Measurements from ENCODE around the gene DIAPH2.
A peak's percentile ranks its signal among the peaks of the same experiment; 100 is the strongest.

The DIAPH2 gene

DNA sequence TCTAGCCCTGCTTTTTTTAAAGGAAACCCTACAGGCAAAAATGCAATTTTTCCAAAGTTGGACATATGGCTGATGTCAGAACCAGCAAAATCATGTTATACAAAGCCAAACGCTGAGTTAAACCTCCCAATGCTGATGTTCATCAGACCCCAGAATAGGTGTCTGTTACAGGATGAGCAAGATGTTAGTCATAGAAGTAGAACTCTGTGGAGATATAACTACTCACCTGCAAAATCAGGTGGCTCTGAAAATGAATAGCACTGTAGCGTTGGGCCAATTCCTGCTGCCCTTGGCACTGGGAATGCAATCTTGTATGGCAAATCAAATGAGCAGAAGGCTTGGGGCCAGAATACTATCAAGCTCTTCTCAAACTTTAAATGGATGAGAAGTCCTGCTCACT, 833.1 kb downstream of the DIAPH2 start:
- no peak for DNase-seq

DNA sequence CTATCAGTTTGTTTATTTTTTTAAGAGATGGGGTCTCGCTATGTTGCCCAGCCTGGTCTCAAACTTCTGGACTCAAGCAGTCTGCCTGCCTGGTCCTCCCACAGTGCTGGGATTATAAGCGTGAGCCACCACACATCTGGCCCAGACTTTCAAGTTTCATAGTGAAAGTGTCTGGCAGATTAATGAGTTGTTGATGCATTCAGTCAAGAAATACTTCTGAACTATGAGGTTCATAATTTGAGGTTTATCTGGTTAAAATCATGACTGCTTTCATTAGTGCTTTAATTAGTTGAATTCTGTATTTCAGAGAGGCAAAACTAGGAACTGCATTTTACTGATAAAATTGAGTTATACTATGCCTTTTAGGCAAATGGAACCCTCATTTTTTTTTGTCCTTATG, 837.7 kb downstream of the DIAPH2 start:
- DNase-seq: no peak

DNA sequence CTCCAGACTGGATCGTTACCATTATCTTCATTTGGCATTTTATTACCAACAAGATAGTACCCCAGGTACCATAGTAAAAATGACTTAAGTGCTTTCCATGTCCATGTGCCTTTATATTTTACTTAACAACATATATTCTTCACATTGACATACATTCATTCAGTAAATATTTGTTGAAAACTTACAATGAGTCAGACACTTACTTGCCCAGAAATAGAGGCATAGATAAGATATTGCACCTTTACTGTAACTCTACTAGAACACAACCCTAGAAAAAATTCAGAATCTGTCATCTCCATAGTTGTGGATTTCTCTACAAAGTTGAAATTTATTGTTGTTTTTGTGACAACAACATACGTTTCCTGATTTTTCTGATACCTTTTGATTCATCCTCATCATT, 839.7 kb downstream of the DIAPH2 start:
- no peak for DNase-seq

DNA sequence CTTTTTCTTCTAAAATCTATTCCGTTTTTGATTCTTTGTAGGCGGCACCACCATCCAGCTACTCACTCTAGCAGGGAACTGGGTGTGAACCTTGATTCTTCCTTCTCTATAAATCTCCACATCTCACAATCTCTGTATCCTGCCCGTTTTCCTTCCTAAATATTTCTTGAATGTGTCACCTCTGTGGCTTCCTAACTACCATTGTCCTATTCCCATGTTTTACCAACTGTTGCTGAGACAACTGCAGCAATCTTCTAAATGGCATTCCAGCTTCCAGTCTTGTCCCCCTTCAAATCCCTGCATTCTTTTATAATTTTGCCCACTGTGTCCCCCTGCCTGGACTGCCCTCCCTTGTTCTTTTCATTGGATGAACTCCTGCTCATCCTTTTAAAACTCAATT, 840.4 kb downstream of the DIAPH2 start:
- DNase-seq: no peak

DNA sequence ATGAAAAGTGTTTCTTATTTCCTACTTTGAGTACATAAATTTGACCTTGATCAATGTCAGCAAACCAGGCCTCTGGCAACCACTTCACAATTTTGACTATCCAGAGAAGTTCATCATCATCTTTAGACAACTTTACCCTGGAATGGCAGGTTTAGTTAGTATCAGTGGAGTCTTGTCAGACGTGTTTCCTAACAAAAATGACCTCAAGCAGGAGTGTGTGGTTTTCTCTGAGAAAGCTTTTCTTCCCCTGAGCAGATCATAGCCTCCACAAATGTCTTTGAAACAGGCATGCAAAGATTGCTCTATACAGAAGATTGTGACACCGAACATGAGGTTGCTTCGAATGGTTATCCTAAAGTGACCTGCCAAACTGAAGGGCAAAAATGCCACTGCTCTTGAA, 841.3 kb downstream of the DIAPH2 start:
- DNase-seq: no peak

DNA sequence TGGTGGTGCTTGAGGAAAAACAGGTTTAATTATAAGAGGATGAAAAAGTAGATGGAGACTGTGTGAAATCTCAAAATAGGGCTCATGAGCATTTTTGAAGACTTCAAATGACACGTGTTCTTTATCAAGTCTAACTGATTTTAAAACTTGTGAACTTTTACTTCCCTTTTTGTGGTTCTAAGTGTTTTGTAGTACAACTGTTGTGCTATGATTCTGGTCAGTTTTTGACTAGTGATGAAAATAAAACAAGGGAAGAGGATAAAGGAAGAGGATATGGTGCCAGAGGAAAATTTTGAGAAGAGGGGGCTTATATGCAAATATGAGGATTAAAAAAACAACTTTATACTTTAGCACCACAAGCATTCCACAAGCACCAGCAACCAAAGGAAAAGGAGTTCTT, 843.1 kb downstream of the DIAPH2 start:
- DNase-seq: no peak

DNA sequence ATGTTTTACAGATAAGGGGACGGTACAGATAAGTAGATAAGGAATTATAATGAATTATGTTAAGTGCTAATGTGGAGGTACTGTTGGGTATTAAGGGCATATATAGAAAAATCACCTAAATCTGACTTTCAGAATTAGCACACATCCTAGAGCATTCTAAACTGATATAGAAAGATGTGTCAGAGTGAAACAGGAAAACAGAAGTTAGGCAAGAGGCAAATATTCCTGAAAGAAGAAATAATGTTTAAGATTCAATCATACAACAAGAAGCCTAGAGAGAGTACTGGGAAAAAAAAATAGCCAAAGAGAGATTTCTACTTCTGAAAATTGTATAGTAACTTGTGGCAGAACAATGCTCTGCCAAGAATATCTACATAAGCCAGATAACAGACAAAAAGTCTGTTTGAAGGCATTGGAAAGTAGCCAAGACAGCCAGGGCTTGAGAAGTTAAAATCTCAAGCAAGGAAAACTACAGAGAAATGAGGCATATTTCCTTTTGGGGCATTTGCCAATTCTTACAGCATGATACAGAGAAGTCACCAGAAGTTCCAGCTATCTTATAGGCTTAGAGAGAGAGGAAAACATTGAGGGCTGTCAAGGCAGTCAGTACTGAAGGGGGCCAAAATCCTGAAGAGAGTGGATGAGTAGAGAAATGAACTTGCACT, 845.0 kb downstream of the DIAPH2 start:
- no peak for DNase-seq

DNA sequence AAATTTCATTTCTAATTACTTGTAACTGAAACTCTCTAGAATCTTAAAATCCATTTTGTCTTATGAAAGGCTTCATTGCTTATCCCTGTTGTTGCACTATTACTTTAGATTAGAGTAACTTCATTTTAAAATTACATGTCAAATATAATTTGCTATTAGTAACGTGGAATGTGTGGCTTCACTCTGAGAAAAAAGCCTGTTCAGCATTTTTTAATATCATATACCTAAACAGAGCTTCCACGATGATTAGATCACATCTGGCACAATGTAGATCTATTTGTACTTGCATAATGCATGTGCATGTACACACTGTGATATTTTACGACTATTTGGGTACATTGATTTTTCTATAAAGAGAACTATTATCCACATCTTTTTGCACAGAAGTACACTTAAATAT, 847.2 kb downstream of the DIAPH2 start:
- peak; percentile 2 for DNase-seq

DNA sequence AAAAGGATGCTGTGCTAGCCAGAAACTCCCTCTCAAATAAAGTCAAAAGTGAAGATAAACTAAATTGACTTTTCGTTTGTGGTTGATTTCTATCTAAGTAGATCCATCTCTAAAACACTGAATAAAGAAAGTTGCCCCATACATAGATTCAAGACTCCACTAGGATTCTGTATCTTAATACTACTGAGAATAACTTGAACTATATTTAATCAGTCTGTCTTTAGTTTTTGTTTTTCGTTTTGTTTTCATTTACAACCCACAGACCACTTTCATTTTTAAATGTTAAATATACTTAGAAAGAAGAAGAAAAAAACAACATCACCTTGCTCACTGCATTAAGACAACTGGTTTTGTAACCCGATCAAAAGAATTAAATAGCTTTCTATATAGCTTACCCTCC, 854.1 kb downstream of the DIAPH2 start:
- DNase-seq: no peak

DNA sequence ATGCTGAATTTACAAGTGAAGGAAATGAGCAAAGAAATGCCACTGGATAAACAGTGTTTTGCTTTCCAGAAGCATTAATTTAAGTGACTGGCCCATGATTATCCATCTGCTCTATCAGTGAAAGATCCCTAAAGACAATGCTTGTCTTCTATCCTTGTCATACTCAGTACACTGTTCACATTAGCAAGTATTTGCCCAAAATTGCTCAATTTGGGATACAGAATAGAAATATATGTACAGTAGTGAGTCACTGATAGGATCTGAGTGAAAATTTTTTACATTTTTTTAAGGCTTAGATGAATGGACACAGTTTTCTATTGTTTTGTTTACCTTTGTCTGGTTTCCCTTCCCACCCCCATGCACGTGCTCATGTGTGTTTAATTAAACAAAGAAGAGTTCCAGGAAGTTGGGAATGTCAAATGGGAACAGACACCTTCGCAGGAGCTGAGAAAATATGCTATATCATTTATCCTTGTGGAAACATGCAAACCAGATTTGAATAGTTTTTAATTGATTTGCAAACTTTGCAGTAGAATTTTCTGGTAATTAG, 855.4 kb downstream of the DIAPH2 start:
- no peak for DNase-seq

DNA sequence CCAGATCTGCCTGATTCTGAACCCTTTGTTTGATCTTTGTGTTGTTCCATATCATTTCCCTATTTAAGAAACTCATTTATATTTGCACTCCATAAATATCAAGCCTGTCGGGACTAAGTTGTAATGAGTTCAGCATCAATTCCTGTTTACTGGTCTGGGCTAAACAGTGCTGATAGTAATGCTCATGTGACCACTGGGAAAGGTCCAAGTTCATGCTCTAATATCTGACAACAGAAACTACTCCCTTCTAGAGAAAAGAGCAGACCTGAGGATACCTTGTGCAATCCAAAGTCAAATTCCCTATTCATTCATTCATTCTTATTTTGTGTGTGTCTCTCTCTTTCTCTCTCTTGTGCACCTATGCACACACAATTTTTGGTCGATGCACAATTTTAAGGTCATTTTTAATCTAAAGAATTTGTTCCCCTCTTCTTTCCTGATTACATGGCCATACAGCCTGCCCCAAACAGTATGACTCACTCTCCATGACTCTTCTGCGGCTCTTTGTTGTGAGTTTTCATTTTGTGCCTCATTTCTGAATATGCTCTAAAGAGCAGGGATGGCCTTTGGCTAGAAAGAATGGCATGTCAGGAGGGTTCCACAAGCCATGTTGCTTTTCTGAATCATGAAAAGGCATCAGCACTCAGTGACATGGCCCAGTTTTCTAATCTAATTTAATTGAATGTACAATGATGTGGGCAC, 863.4 kb downstream of the DIAPH2 start:
- no peak for DNase-seq

DNA sequence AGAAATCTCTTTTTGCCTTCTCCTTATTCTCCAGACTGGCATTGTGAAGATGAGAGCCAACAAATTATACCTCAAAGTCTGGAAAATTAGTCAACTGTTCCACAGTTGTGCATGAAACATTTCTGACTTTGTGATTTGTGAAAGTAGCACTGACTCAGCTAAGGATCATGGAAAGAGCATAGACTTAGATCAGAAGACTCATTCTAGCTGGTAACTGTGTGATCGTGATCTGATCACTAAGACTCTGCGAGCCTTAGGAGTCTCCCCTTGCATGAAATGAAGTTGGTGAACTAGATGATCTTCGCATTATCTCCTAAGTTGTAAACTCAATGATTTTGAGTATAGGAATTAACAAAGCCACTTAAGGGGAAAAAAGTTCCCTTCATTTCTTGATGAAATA, 867.2 kb downstream of the DIAPH2 start:
- DNase-seq: no peak

DNA sequence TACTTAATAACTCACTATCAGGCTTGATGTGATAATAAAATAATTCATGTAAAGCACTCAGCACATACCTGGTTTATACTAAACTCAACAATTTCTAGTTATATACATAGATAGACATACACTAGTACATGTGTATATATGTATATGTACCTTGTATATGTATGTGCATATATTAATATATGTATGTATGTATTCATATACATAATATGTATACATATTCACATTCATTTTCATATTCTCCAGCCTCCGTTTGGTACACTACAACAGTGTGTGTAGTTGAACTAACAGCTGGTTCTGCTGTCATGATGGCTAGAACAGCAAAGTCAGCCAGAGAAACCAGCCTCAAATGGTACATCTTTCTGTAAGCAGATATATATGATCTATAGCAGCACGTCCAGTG, 869.2 kb downstream of the DIAPH2 start:
- no peak for DNase-seq

DNA sequence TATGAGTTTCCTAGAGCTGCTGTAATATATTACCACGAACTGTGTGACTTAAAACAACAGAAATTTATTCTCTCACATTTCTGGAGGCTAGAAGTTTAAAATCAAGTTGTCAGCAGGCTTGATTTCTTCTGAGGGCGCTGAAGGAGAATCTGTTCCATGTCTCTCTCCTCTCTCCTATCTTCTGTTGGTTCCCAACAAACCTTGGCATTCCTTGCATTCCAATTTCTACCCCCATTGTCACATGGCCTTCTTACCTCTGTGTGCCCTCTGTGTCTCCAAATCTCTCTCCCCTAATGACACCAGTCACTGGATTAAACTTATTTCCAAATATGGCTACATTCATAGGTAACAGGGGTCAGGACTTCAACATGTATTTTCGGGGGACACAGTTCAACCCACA, 871.7 kb downstream of the DIAPH2 start:
- no peak for DNase-seq

DNA sequence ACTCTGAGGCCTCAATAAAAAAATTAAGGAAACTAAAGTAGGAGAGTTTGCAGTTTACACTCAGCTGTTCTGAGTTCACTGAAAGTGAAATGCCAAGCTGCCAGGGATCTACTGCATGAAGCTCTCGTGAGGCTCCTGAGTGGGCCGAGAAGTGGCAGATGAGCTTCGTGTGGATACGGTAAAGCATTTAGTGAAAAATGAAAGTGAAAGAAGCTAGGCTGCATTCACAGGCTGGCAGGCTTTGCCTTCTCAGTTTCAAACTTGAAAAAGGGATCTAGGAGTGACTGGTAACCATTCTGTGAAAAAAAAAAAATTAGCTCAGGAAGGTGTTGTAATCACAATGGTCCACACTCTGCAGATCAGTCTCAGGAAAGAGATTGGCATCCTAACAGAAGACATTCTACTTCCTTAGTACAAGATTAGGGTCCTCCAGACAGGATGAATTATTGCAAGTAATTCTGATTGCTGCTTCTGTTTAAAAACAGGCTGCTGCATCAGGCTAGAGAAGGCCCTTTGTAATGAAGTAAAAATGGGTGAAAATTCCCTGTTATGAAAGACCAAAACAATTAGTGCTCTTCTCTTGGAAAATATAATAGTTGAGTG, 879.0 kb downstream of the DIAPH2 start:
- peak; percentile 41 for DNase-seq

DNA sequence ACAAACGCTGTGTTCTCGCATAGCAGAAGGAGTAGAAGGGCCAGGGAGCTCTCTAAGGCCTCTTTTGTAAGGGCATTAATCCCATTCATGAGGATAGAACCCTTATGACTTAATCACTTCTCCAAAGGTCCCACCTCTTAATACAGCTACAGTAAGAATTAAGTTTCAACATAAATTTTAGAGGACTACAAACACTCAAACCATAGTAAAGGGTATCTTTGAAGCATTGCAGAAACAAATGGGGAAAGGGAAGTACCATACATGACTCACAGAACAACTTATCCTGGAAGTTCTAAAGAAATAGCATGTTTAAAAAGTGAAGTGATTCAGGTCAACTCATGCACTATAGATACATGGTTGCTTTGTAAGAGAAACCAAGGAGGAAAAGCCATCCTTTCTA, 879.9 kb downstream of the DIAPH2 start:
- no peak for DNase-seq

DNA sequence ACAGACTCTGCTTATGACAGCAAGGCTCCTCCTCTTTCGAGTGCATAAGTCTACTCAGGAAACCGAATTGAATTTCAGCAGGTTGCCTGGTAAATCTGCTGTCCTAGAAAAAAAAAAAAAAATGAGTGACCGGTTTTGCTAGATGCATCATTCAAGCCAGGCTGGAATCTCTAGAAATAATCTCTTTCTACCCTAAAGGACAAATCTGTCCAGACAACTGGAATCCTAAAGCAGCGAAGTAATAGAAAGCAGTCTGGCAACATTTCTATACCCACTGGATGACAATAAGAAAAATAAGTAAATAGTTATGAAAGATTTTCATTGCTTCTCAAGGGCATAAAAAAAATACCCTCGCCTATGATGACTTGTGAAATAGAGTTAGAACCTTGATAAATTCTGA, 902.5 kb downstream of the DIAPH2 start:
- DNase-seq: no peak

DNA sequence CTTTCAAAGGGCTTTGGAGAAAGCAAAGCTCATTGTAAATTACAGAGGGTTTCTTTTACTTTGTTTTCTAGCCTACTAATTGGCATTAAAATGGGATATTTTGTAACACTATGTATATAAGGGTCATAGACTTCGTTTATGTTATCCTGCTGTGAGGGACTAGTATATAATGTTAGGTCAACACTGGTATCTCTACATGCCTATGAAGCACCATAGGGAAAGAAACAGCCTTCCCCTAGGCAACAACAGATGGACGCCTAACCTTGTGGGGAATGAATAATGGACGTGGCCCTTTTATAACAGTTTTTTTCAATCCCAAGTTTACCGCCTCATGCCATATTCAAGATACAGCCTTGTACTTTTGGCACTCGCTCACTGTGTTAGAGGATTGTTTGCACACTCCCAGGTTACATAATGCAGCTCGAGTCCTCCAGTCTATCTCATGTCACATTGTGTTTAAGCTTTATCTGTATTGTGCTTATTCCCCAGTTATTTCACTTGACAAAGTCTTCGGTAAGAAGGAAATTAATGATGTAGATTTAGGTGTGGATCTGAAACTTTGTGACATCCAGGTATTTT, 910.1 kb downstream of the DIAPH2 start:
- no peak for DNase-seq

DNA sequence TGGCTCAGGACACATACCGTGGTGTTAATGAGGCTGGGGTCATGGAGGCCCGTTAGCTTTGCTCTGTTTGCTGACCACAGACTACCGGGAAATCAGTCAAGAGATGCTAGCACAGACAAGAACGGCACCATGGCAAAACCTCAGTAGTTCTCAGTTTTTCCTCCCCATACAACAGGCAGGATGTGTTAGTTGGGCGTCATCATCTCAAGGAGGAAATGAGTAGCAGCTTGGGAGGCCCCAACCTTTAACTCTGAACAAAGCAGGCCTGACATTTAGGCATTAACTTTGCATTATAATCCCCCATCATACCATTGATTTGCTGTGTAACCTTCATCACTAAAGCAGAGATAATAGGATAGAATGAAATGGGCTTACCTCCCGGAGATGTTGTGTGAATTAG, 913.3 kb downstream of the DIAPH2 start:
- no peak for DNase-seq

DNA sequence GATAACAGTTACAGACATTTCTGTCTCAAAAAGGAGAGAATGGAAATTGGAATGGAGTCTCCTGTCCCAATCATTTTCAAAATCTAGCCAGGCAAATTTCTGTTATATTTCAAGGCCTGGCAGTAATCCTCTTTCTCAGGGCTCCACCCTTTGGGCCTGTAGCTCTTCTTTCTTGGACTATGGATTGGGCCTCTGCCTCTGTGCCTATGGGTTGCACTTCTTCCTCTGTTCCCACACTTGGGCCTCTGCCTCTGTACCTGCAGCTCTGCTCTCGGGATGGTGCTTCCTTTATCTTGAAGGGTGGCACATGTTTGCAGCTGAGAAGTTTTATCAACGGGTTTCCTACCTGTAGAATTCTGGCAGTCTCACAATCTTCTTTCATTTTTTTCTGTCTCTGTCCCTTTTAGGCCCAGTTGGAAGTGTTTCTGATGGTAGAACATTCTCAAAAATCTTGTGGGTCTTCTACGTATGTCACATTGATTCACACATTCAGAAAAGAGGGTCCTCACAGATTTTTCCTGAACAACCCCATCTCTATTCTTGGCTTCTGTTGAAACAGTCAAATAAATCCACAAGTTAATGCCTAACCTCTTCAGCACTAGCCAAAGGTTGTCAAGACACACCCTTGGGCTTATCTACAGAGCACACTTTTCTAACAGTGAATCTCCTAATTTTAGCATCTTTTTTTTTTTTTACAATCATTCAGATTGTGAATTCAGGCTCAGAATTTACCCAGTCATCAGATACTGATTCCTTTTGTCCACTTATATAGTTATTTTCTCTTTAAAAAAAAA, 918.0 kb downstream of the DIAPH2 start:
- no peak for DNase-seq

DNA sequence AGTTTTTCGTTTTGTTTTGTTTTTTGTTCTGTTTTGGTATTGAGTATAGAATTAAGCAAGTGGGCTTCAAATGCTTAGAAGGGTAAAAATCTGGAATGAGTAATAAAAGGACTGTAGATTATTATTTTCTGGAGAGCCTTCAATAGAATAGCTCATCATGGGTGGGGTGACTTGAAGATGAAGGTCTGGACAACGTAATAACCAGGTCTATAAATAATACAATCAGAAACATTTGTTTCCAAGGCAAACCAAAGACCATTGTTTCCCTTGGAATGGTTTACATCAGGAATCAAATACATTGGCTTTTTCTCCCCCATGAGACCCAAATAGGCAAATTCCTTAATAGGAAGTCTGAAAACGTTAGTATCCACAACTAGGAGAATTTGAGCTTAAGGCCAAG, 920.6 kb downstream of the DIAPH2 start:
- no peak for DNase-seq

DNA sequence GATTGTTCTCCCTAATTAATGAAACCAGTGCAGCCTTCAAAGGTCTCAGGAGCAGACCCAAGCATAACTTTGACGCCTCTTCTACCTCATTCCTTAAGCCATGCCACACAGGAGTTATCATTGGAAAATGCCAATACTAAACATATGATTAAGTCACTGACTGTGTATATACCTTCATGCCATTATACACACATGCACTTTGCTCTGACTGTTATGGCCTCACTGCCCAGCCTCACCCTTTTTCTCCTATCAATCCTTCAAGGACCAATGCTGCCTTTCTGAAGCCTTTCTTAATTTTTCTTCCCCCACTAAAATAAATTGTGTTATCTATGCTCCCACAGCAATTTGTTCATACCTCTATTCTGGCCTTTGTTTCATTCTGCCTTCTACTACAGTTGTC, 924.7 kb downstream of the DIAPH2 start:
- no peak for DNase-seq

DNA sequence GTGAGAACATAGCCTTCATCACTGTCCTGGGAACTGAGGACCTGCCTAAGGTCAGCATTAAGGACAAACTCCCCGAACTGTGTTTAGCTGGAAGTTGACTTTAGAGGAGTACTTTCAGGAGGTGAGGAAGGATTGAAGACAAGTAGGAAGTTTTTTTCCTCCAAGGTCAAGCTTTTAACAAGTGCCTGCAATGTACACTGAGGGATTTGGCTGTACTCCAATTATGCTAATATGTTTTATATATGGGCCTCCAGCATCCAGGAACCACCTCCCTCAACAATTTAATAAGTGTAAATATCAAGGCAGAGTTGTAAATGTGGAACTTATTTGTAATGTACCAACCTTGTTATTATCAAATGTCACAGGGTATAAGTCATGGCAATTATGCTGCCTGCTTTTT, 925.3 kb downstream of the DIAPH2 start:
- no peak for DNase-seq

All from NCI-H1092 treated with DMSO at 0.1 percent for 48 hours (cell line).